ENCODE measurements around the gene SORT1. TPM values are rescaled to one million over a fixed set of nuclear protein-coding genes. Genes with fewer than 3 reads are reported as not detected.

Gene SORT1
- total RNA-seq, 2 experiments from 2014 or later = 10.8 to 14.0 TPM

DNA sequence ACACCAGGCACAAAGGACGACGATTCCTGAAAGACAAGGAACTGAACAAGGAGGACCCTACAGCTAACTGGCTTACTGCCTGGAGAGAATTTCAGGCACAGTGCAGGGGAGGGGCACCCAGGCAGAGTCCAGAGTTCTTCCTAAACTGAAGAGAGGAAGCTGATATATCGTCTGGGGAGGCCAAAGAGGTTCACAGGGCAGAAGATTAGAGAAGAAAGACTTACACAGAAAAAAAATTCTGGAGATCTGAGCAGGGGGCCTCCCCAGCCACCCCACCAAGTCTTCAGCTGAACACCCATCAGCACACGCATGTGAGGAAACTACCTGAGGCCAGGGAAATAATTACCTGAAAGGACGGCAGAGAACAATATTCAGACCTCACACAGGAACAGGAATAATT lies 24.6 kb downstream of the SORT1 start:
- peak overlapping the region; percentile 47 for H3K4me3 Mint-ChIP-seq
- CTCF ChIA-PET = interaction anchor here (1.0 to 3.1 kb wide), 2 partner anchors 25 to 96 kb away, joined by 3 to 10 read pairs; partner anchors contain the start of gene SORT1
- ATAC-seq (peak; percentile 48), DNase-seq (peak; percentile 28)
- peaks cover 6% of the 10 kb centered on the region for H3K36me3 Mint-ChIP-seq (ENCODE audit: low read depth)
- H3K27me3 Mint-ChIP-seq (ENCODE audit: low read depth) = peaks cover 5% of the 10 kb centered on the region
- H3K27ac Mint-ChIP-seq = peak overlapping the region; percentile 75
- no peaks in the 10 kb centered on the region for H3K9me3 Mint-ChIP-seq (ENCODE audit: insufficient read depth)
- peaks cover 57% of the 10 kb centered on the region for H3K4me1 Mint-ChIP-seq (ENCODE audit: low read depth)
- POLR2A ChIA-PET = no interaction called here

DNA sequence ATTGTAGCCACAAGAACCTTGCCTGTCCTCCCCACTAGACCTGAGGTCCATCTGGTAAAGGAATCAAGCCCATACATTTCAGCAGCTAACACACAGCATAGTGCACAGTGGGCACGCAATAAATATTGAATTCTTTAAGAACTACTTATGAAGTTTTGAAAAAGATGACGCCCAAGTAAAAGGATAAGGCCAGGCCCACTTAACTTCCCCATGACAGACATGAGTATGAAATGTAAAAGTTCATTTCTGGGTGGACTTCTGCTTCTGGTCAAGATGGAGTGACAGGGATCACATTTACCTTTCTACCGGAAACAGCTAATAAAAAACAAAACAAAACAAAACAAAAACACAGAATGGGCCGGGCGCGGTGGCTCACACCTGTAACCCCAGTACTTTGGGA lies 25.4 kb downstream of the SORT1 start:
- ATAC-seq = no peak
- Mint-ChIP-seq H3K4me3 (no peak overlapping the region), H3K36me3 (ENCODE audit: low read depth) (peaks cover 8% of the 10 kb centered on the region), H3K27me3 (ENCODE audit: low read depth) (peaks cover 5% of the 10 kb centered on the region), H3K4me1 (ENCODE audit: low read depth) (peaks cover 57% of the 10 kb centered on the region), H3K9me3 (ENCODE audit: insufficient read depth) (no peaks in the 10 kb centered on the region), H3K27ac (no peak overlapping the region)
- POLR2A ChIA-PET = no interaction called here
- no peak for DNase-seq
- CTCF ChIA-PET = interaction anchor here (1.0 to 3.1 kb wide), 2 partner anchors 26 to 95 kb away, joined by 3 to 10 read pairs; partner anchors contain the start of gene SORT1

DNA sequence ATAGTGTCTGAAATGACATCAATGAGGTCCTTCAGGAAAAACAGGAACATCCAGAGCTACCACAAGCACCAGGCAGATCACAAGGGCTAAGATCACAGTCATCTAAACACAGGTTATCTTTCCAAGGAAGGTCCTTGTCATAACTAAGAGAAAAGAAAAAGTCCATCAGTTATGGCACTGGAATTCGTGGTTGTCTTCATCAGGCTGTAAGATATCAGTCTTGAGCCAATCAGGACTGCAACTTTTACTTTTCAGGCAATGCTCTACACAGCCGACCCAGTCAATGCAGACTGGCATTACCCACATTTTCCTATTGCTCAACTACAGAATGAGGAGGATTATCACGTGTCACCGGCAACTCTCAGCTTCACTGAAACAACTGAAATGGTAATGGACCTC lies 26.4 kb downstream of the SORT1 start:
- CTCF ChIA-PET = interaction anchor here (0.9 to 3.1 kb wide), 2 partner anchors 22 to 27 kb away, joined by 3 to 10 read pairs; partner anchors contain the start of gene SORT1
- no peak for ATAC-seq
- Mint-ChIP-seq H3K4me3 (peak overlapping the region; percentile 57), H3K36me3 (ENCODE audit: low read depth) (peaks cover 8% of the 10 kb centered on the region), H3K9me3 (ENCODE audit: insufficient read depth) (no peaks in the 10 kb centered on the region), H3K4me1 (ENCODE audit: low read depth) (peaks cover 57% of the 10 kb centered on the region), H3K27ac (no peak overlapping the region), H3K27me3 (ENCODE audit: low read depth) (peaks cover 5% of the 10 kb centered on the region)
- POLR2A ChIA-PET = no interaction called here
- no peak for DNase-seq

DNA sequence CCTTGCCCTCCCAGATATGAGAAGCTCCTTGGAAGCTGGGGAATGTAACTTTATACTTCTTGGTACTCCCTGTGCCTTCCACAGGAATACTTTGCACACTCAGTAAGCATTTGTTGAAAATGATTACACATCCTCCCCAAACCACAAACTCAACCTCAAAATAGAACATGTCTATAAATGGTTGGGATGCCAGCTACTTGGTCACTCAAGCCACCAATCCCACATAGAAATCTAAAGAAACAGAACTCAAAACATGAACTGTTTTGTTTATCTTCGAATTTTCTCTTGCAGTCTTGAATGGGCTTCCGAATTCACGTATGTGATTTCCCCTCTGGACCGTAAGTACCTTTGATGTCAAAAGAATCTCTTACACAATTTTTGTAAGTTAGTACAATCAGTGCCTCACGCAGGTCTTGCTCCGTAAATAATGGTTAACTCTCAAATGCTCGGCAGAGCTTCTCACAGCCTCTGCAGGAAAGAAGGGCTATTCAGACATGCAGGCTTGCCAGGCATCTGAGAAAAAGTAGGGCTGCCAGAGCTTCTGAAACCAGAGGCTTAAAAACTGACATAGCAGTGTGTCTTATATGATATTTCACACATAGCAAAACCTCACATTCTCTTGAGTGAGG lies 26.9 kb downstream of the SORT1 start:
- Mint-ChIP-seq H3K4me1 (ENCODE audit: low read depth) (peaks cover 56% of the 10 kb centered on the region), H3K9me3 (ENCODE audit: insufficient read depth) (no peaks in the 10 kb centered on the region), H3K4me3 (peak overlapping the region; percentile 57), H3K36me3 (ENCODE audit: low read depth) (peaks cover 8% of the 10 kb centered on the region), H3K27ac (no peak overlapping the region), H3K27me3 (ENCODE audit: low read depth) (peaks cover 5% of the 10 kb centered on the region)
- DNase-seq = peak; percentile 25
- POLR2A ChIA-PET = no interaction called here
- ATAC-seq = no peak
- CTCF ChIA-PET = interaction anchor here (0.9 to 3.1 kb wide), 2 partner anchors 23 to 28 kb away, joined by 3 to 10 read pairs; partner anchors contain the start of gene SORT1

DNA sequence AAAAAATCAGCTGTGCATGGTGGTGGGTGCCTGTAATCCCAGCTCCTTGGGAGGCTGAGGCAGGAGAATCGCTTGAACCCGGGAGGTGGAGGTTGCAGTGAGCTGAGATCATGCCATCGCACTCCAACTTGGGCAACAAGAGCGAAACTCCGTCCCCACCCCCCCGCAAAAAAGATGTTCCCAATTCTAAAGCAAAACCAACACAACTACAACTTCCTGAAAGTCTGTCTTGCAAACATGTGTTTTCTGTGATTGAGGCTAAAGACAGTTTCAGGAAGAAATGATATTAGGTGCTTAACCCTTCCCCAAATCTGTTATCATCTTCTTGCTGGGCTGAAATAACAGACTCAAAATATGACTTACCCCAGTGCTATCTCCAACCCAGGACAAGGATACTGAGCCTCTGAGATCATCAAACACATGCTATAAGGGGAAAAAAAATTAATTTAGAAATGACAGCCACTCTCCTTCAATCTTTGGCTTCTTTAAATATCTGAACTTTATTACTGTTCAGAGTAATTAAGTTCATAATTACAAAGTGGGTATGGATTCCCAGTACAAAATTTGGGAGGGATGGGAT lies 28.5 kb downstream of the SORT1 start:
- Mint-ChIP-seq H3K4me3 (no peak overlapping the region), H3K36me3 (ENCODE audit: low read depth) (peaks cover 8% of the 10 kb centered on the region), H3K27me3 (ENCODE audit: low read depth) (peaks cover 8% of the 10 kb centered on the region), H3K27ac (no peak overlapping the region), H3K4me1 (ENCODE audit: low read depth) (peaks cover 44% of the 10 kb centered on the region), H3K9me3 (ENCODE audit: insufficient read depth) (no peaks in the 10 kb centered on the region)
- ATAC-seq = no peak
- POLR2A ChIA-PET = no interaction called here
- no peak for DNase-seq
- CTCF ChIA-PET = no interaction called here

DNA sequence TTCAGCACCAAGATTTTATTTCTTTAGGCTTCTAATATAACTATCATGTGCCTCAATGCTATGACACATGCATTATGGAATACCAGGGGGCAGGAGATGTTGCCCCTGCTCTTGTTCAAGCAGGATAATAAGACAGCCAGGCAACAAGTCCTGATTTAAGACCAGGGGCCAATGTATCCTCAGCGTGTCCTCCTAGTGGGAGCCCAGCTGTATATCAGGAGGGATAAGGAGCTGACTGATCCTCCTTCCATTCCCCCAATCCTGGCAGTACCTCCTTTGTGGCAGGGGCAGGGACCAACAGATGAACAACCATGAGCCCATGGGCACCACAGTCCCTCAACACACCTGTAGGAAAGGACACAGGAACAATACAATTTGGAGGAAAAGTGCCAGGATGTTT lies 29.3 kb downstream of the SORT1 start:
- CTCF ChIA-PET = no interaction called here
- Mint-ChIP-seq H3K36me3 (ENCODE audit: low read depth) (peaks cover 6% of the 10 kb centered on the region), H3K4me1 (ENCODE audit: low read depth) (peaks cover 38% of the 10 kb centered on the region), H3K9me3 (ENCODE audit: insufficient read depth) (no peaks in the 10 kb centered on the region), H3K27me3 (ENCODE audit: low read depth) (peaks cover 10% of the 10 kb centered on the region), H3K4me3 (no peak overlapping the region), H3K27ac (no peak overlapping the region)
- POLR2A ChIA-PET = no interaction called here
- ATAC-seq = no peak
- DNase-seq = no peak

DNA sequence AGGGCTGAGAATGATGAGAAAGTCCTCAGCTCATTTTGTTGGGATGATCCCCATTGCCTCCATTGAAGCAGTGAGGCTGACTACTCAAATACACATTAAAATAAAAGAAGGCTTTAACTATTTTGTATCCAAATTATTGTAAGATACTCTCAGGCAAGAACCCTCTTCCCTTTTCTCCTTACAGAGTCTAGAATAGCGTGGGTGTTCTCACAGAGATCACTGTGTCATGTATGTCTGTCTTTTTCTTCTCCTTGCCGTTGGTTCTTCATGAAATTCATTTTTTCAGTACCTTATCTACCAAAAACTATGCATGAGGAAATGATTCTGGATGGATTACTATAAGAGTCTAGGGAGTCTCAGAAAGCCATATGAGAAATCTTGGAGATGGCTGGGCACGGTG lies 30.1 kb downstream of the SORT1 start:
- POLR2A ChIA-PET = no interaction called here
- peaks cover 10% of the 10 kb centered on the region for H3K27me3 Mint-ChIP-seq (ENCODE audit: low read depth)
- peaks cover 30% of the 10 kb centered on the region for H3K4me1 Mint-ChIP-seq (ENCODE audit: low read depth)
- H3K4me3 Mint-ChIP-seq = no peak overlapping the region
- H3K36me3 Mint-ChIP-seq (ENCODE audit: low read depth) = peaks cover 6% of the 10 kb centered on the region
- no peak overlapping the region for H3K27ac Mint-ChIP-seq
- CTCF ChIA-PET = interaction anchor here (1.1 kb wide), 1 partner anchor 32 kb away, joined by 3 read pairs; no protein-coding TSS in a partner anchor
- ATAC-seq = no peak
- no peaks in the 10 kb centered on the region for H3K9me3 Mint-ChIP-seq (ENCODE audit: insufficient read depth)
- no peak for DNase-seq

DNA sequence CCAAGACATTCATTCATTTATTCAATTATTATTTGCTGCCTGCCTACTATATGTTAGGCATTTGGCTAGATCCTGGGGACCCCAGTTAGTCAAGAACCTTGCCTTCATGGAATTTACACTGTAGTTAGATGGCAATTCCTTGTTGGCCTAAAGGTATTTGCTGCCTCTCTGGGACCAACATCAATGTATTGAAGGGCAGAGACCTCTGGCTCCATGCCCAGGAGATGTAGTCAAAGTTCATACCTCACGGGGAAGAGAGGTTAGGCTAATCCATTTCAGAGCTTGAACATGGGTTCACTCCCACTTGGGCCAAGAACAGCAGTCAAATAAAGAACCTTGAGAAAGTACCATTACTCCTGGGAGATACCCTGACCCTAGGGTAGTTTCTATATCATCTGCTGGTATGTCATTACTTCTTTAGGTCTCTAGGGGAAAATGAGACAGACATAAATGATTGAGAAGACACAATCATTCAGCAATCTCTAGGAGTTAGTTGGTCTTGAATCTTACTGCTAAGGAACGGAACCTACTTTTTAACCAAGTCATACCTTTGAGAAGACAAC lies 32.0 kb downstream of the SORT1 start:
- CTCF ChIA-PET = no interaction called here
- Mint-ChIP-seq H3K27me3 (ENCODE audit: low read depth) (peaks cover 17% of the 10 kb centered on the region), H3K9me3 (ENCODE audit: insufficient read depth) (no peaks in the 10 kb centered on the region)

DNA sequence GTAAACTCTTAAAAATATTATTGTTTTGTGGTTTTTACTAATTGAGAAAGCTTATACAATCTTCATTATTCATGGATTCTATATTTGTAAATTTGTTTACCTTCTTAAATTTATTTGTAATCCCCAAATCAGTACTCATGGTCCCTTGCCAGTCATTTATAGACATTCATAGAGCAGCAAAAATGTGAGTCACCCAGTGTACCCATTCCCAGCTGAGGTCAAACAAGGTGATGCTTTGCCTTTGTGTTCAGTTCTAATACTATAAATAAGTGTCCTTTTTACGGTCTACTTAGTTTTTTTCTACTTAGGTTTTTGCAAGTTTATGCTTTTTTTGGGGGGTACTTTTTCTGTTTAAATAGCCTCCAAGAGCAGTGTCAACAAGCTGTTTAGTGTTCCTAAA lies 36.1 kb downstream of the SORT1 start:
- Mint-ChIP-seq H3K27ac (no peak overlapping the region), H3K4me1 (ENCODE audit: low read depth) (no peaks in the 10 kb centered on the region), H3K9me3 (ENCODE audit: insufficient read depth) (no peaks in the 10 kb centered on the region), H3K36me3 (ENCODE audit: low read depth) (no peaks in the 10 kb centered on the region), H3K27me3 (ENCODE audit: low read depth) (peaks cover 22% of the 10 kb centered on the region), H3K4me3 (no peak overlapping the region)
- DNase-seq (no peak), ATAC-seq (no peak)
- POLR2A ChIA-PET = no interaction called here
- CTCF ChIA-PET = interaction anchor here (1.0 kb wide), 1 partner anchor 133 kb away, joined by 3 read pairs; the partner anchor contains the start of gene CYB561D1

More for the DNA sequence above, 32.0 kb downstream of the SORT1 start:
- no peak for DNase-seq
- peaks cover 2% of the 10 kb centered on the region for H3K36me3 Mint-ChIP-seq (ENCODE audit: low read depth)
- H3K27ac Mint-ChIP-seq = no peak overlapping the region
- no peak for ATAC-seq
- H3K4me3 Mint-ChIP-seq = no peak overlapping the region
- POLR2A ChIA-PET = no interaction called here
- H3K4me1 Mint-ChIP-seq (ENCODE audit: low read depth) = peaks cover 13% of the 10 kb centered on the region

DNA sequence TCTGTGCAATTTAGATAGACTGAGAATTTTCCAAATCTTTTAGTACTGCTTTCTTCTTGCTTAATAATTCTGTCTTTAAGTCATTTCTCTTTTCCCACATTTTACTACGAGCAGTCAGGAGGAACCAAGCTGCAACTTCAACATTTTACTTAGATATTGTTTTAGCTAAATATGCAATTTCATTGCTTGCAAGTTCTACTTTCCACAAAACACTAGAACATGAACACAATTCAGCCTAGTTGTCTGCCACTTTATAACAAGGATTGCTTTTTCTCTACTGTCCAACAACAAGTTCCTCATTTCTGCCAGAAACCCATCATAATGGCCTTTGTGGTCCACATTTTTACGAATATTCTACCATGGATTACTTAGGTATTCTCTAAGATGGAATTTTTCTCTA lies 36.6 kb downstream of the SORT1 start:
- Mint-ChIP-seq H3K4me3 (no peak overlapping the region), H3K36me3 (ENCODE audit: low read depth) (no peaks in the 10 kb centered on the region), H3K27ac (no peak overlapping the region), H3K27me3 (ENCODE audit: low read depth) (peaks cover 22% of the 10 kb centered on the region), H3K4me1 (ENCODE audit: low read depth) (no peaks in the 10 kb centered on the region), H3K9me3 (ENCODE audit: insufficient read depth) (no peaks in the 10 kb centered on the region)
- DNase-seq (no peak), ATAC-seq (no peak)
- POLR2A ChIA-PET = no interaction called here
- CTCF ChIA-PET = interaction anchor here (1.0 kb wide), 1 partner anchor 133 kb away, joined by 3 read pairs; the partner anchor contains the start of gene CYB561D1

DNA sequence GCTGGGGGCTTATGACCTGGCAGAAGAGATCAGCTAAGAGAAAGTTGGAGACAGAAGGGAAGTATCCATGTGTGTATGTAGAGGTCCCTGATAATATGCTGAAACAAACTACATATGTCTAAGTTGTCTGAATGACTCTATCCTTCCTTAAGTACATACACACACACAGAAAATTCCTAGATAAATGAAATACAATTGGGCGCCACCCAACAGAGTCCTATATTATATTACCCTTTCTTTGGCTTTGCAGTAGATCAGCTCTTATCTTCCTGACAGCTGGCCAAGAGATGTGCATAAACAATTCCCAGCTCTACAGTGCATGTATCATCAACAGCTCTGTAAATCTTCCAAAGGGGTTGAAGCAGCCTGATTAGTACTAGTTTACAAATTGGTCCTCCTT lies 40.1 kb downstream of the SORT1 start:
- no peak overlapping the region for H3K4me3 Mint-ChIP-seq
- ATAC-seq = no peak
- POLR2A ChIA-PET = no interaction called here
- CTCF ChIA-PET = interaction anchor here (1.4 kb wide), 1 partner anchor 30 kb away, joined by 3 read pairs; no protein-coding TSS in a partner anchor
- no peaks in the 10 kb centered on the region for H3K9me3 Mint-ChIP-seq (ENCODE audit: insufficient read depth)
- peaks cover 16% of the 10 kb centered on the region for H3K27me3 Mint-ChIP-seq (ENCODE audit: low read depth)
- no peak for DNase-seq
- H3K4me1 Mint-ChIP-seq (ENCODE audit: low read depth) = peaks cover 9% of the 10 kb centered on the region
- H3K36me3 Mint-ChIP-seq (ENCODE audit: low read depth) = no peaks in the 10 kb centered on the region
- no peak overlapping the region for H3K27ac Mint-ChIP-seq

DNA sequence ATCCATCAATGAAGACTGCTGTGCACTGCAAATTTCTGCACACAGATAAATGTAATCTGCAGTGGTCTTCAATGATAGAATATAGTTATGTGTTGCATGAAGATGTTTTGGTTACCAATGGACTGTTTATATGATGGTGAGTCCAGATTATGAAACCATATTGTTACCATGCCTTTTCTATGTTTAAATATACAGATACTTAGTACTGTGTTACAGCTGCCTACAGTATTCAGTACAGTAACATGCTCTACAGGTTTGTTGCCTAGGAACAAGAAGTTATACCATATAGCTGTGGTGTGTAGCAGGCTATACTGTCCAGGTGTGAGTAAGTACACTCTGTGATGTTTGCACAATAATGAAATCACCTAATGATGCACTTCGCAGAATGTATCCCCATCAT lies 40.8 kb downstream of the SORT1 start:
- Mint-ChIP-seq H3K4me1 (ENCODE audit: low read depth) (peaks cover 11% of the 10 kb centered on the region), H3K27me3 (ENCODE audit: low read depth) (peaks cover 14% of the 10 kb centered on the region), H3K4me3 (no peak overlapping the region), H3K36me3 (ENCODE audit: low read depth) (no peaks in the 10 kb centered on the region), H3K27ac (no peak overlapping the region), H3K9me3 (ENCODE audit: insufficient read depth) (no peaks in the 10 kb centered on the region)
- ChIA-PET CTCF (interaction anchor here (1.4 kb wide), 1 partner anchor 31 kb away, joined by 3 read pairs; no protein-coding TSS in a partner anchor), POLR2A (no interaction called here)
- DNase-seq (no peak), ATAC-seq (no peak)

Measured in activated CD8-positive, alpha-beta T cell treated with anti-CD3 and anti-CD28 coated beads, Interleukin-2, amount 10 ng/mL, durations not matched to agents 7 days and 5 days (primary cell).